Caco-2 (cell line): Measurements from ENCODE around the gene HIPK2. TPM values are rescaled to one million over a fixed set of nuclear protein-coding genes. Genes with fewer than 3 reads are reported as not detected.

ENCODE experiments used
- BruUV-seq: library from RNA; stranded (reverse); fragments of 400-500 nt; replicated peaks from 2 replicates; lab custom pipeline; 2021; lab: Mats Ljungman, UMichigan
- CTCF ChIA-PET: fragments of 300-600 bp; sonication (Branson Sonifier 250); formaldehyde crosslinking; loops from one replicate; lab custom pipeline; 2022; ENCODE audit warnings: antibody characterized with exemption; lab: Charles Lee
- POLR2A ChIA-PET: fragments of 300-600 bp; sonication (Branson Sonifier 250); formaldehyde crosslinking; loops from one replicate; lab custom pipeline; 2022; ENCODE audit warnings: antibody characterized with exemption; lab: Charles Lee
- DNase-seq, 2 experiments: peaks; one replicate each; pipeline versions ENCODE4 v3.0.0 to v3.0.0-alpha.2; 2020 to 2022
- H3K27me3 ChIP-seq: replicated peaks from 2 replicates; pipeline ENCODE4 v1.6.0; 2011; ENCODE audit warnings: low read length; ENCODE audit not compliant: control insufficient read depth, insufficient read depth
- H3K36me3 ChIP-seq: 2 replicates; pipeline ENCODE4 v1.5.1; 2011; ENCODE audit warnings: low read length; ENCODE audit not compliant: control insufficient read depth, insufficient read depth
- H3K4me1 ChIP-seq: fragments of 250-450 bp; sonication (Bioruptor Pico); 2 replicates; pipeline ENCODE4 v1.5.1; 2020; ENCODE audit warnings: mild to moderate bottlenecking
- H3K4me3 ChIP-seq: 2 replicates; pipeline ENCODE4 v1.5.1; 2011; ENCODE audit warnings: low read depth, mild to moderate bottlenecking, control low read depth, low read length
- H3K9me3 ChIP-seq: fragments of 250-450 bp; sonication (Bioruptor Pico); 2 replicates; pipeline ENCODE4 v1.5.1; 2020; ENCODE audit warnings: mild to moderate bottlenecking, moderate library complexity
- H3K27ac Mint-ChIP-seq: one replicate; pipeline ENCODE4 v1.8.0; 2022; ENCODE audit warnings: mixed read lengths; ENCODE audit not compliant: unreplicated experiment
- H3K27me3 Mint-ChIP-seq: one replicate; pipeline ENCODE4 v1.8.0; 2022; ENCODE audit warnings: mixed read lengths; ENCODE audit not compliant: insufficient read depth, unreplicated experiment
- H3K36me3 Mint-ChIP-seq: one replicate; pipeline ENCODE4 v1.8.0; 2022; ENCODE audit warnings: mild to moderate bottlenecking, mixed read lengths; ENCODE audit not compliant: insufficient read depth, unreplicated experiment
- H3K4me1 Mint-ChIP-seq: one replicate; pipeline ENCODE4 v1.8.0; 2022; ENCODE audit warnings: low read depth, mixed read lengths; ENCODE audit not compliant: unreplicated experiment
- H3K4me3 Mint-ChIP-seq: one replicate; pipeline ENCODE4 v1.8.0; 2022; ENCODE audit warnings: mild to moderate bottlenecking, moderate library complexity, mixed read lengths; ENCODE audit not compliant: unreplicated experiment
- H3K9me3 Mint-ChIP-seq: one replicate; pipeline ENCODE4 v1.8.0; 2022; ENCODE audit warnings: mixed read lengths; ENCODE audit not compliant: unreplicated experiment
- intact Hi-C: fragments of 100-400 bp; cut with micrococcal nuclease; formaldehyde crosslinking; loops from one replicate; pipeline ENCODE4 v1.10.0; 2022; ENCODE audit not compliant: unreplicated experiment
- total RNA-seq: library from RNA; stranded (reverse); gene quantifications from 2 replicates; pipeline ENCODE4 v1.2.3, GENCODE V29; 2022
- TF ChIP-seq, protein P1 (sequence below), 2 experiments: fragments of 200-600 bp in 1 of 2; IDR thresholded peaks; 1 replicate in 1 of 2; 2 replicates in 1 of 2; pipeline versions ENCODE4 v1.5.1 to v1.8.0; 2011 to 2022; ENCODE audit warnings: antibody characterized with exemption in 1 of 2, control low read depth in 1 of 2, inconsistent platforms in 1 of 2, low read depth in 1 of 2, low read length in 1 of 2, mild to moderate bottlenecking in 1 of 2, moderate library complexity in 1 of 2; ENCODE audit not compliant: insufficient read depth in 1 of 2, severe bottlenecking in 1 of 2, unreplicated experiment in 1 of 2

HIPK2 gene
- total RNA-seq, 1 experiment from 2014 or later: 42.8 TPM

DNA sequence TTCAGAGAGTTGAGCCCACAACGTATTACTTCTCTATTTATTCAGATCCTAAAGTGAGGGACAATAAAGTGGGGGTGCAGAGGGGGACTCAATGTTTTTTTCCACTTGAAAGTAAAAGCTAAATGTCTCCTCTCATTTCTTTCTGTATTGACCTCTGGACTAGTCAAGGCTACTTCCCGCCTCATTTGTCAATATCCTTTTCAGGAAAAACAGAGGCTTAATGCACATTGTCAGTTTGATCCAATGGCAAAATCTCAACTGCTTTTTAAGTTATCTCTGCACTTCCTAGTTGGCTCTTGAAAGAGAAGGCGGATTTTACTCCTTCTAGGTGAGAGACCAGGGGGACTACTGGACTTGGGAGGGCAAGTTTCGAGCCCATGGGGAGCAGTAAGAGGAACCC, 56.4 kb downstream of the HIPK2 start:
- Mint-ChIP-seq H3K4me3 (no peak overlapping the region), H3K36me3 (no peaks in the 10 kb centered on the region), H3K27ac (no peak overlapping the region), H3K4me1 (no peaks in the 10 kb centered on the region), H3K27me3 (no peaks in the 10 kb centered on the region), H3K9me3 (no peaks in the 10 kb centered on the region)
- H3K27me3 ChIP-seq: no peaks in the 10 kb centered on the region
- intact Hi-C loops: no loop called here
- no peaks in the 10 kb centered on the region for H3K36me3 ChIP-seq
- H3K4me3 ChIP-seq: no peak overlapping the region
- DNase-seq: no peak
- no peaks in the 10 kb centered on the region for H3K9me3 ChIP-seq
- ChIA-PET POLR2A (no interaction called here), CTCF (no interaction called here)
- TF ChIP-seq, protein P1, sequence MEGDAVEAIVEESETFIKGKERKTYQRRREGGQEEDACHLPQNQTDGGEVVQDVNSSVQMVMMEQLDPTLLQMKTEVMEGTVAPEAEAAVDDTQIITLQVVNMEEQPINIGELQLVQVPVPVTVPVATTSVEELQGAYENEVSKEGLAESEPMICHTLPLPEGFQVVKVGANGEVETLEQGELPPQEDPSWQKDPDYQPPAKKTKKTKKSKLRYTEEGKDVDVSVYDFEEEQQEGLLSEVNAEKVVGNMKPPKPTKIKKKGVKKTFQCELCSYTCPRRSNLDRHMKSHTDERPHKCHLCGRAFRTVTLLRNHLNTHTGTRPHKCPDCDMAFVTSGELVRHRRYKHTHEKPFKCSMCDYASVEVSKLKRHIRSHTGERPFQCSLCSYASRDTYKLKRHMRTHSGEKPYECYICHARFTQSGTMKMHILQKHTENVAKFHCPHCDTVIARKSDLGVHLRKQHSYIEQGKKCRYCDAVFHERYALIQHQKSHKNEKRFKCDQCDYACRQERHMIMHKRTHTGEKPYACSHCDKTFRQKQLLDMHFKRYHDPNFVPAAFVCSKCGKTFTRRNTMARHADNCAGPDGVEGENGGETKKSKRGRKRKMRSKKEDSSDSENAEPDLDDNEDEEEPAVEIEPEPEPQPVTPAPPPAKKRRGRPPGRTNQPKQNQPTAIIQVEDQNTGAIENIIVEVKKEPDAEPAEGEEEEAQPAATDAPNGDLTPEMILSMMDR (IDR thresholded peaks at IDR 0.05; ENCODE audit: insufficient read depth in 1 of 2, low read depth in 1 of 2, low read length in 1 of 2, severe bottlenecking in 1 of 2, unreplicated experiment in 1 of 2): no peak
- no TSS peak for BruUV-seq
- peaks cover 4% of the 10 kb centered on the region; the same call in 1 of the 2 replicates for H3K4me1 ChIP-seq

DNA sequence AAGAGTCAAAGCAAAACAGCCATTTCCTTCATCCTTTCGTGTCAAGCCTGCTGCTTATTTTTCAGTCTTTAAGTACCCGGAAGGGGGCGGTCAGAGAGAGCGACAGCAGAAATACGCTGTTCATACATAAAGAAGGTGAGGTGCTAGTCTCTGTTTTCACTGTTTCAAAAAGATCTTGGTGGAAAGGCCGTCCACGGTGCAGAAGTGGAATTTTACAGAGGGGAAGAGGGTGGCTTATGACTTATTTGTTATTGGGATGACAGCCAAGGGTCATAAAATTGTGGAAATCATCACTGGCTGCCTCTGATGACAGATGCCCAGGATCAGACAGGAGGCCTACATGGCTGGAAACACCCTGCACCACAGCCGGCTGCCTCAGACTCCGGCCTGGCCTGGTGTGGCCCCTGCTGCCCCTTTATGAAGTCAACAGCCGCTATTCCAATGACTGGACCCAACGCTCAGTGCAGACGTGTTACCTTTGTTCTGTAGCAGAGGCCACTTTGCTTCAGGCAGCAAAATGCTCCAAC, 57.0 kb downstream of the HIPK2 start:
- Mint-ChIP-seq H3K4me3 (no peak overlapping the region), H3K9me3 (no peaks in the 10 kb centered on the region), H3K4me1 (no peaks in the 10 kb centered on the region), H3K27me3 (no peaks in the 10 kb centered on the region), H3K36me3 (no peaks in the 10 kb centered on the region), H3K27ac (no peak overlapping the region)
- TF ChIP-seq, protein P1 (IDR thresholded peaks at IDR 0.05; ENCODE audit: insufficient read depth in 1 of 2, low read depth in 1 of 2, low read length in 1 of 2, severe bottlenecking in 1 of 2, unreplicated experiment in 1 of 2): no peak
- no TSS peak for BruUV-seq
- H3K36me3 ChIP-seq: no peaks in the 10 kb centered on the region; the same call in 1 of the 2 replicates
- H3K4me3 ChIP-seq: no peak overlapping the region
- H3K4me1 ChIP-seq: peaks cover 4% of the 10 kb centered on the region; the same call in 1 of the 2 replicates
- ChIA-PET POLR2A (no interaction called here), CTCF (no interaction called here)
- intact Hi-C loops: no loop called here
- no peaks in the 10 kb centered on the region for H3K9me3 ChIP-seq
- no peaks in the 10 kb centered on the region for H3K27me3 ChIP-seq
- no peak for DNase-seq

DNA sequence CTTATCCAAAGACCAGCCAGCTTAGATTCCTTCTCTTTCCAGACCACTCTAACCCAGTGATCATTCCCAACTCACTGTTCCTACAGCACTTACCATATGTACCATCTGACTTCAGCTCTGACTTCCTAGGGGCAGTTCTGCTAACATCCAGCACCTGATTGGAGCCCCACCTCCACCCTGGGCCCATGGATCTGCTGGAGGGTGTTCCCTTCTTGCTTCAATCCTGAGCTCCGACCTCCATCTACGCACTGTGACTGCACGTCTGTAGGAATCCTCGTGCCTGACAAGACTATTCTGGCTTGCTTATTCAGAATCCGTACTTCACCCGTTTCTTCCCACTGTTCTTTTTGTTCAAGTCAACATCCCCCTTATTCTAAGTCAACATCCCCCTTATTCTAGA, 57.6 kb downstream of the HIPK2 start:
- BruUV-seq: no TSS peak
- Histone ChIP-seq H3K27me3 (no peaks in the 10 kb centered on the region), H3K4me1 (peaks cover 4% of the 10 kb centered on the region; the same call in 1 of the 2 replicates), H3K36me3 (peaks cover 2% of the 10 kb centered on the region; the same call in 1 of the 2 replicates), H3K9me3 (no peaks in the 10 kb centered on the region), H3K4me3 (no peak overlapping the region)
- TF ChIP-seq, protein P1 (IDR thresholded peaks at IDR 0.05; ENCODE audit: insufficient read depth in 1 of 2, low read depth in 1 of 2, low read length in 1 of 2, severe bottlenecking in 1 of 2, unreplicated experiment in 1 of 2): no peak
- Mint-ChIP-seq H3K4me1 (no peaks in the 10 kb centered on the region), H3K27ac (no peak overlapping the region), H3K9me3 (no peaks in the 10 kb centered on the region), H3K36me3 (peaks cover 5% of the 10 kb centered on the region), H3K4me3 (no peak overlapping the region), H3K27me3 (no peaks in the 10 kb centered on the region)
- POLR2A ChIA-PET: no interaction called here
- CTCF ChIA-PET: no interaction called here
- DNase-seq: no peak
- intact Hi-C loops: no loop called here
